ENCODE results near the gene PPM1J.

- TF ChIP-seq EZH2 (IDR thresholded peaks at IDR 0.05; ENCODE audit: borderline replicate concordance, low read length) = no peak
- no peak for TF ChIP-seq CTCF (IDR thresholded peaks at IDR 0.05; ENCODE audit: low read length)
Observed at GRCh38 chr1:112744009-112744578, 29.0 kb upstream of the PPM1J start.
